Mammary epithelial cell (primary cell): ENCODE data around the gene APOC4.

ENCODE experiments used
- CTCF ChIP-seq, 2 donors: IDR thresholded peaks in 1 of 2; conservative IDR thresholded peaks in 1 of 2; 2 replicates each; pipeline ENCODE4 v1.5.1; 2011 to 2012; ENCODE audit warnings: inconsistent platforms in 2 of 2, low read length in 2 of 2, mild to moderate bottlenecking in 2 of 2, control low read depth in 1 of 2, low read depth in 1 of 2; ENCODE audit not compliant: insufficient read depth in 1 of 2; ENCODE audit errors: extremely low read depth in 1 of 2
- EZH2 ChIP-seq: IDR thresholded peaks from 2 replicates; pipeline ENCODE4 v1.6.1; 2012; ENCODE audit warnings: low read length, inconsistent platforms, borderline replicate concordance

DNA sequence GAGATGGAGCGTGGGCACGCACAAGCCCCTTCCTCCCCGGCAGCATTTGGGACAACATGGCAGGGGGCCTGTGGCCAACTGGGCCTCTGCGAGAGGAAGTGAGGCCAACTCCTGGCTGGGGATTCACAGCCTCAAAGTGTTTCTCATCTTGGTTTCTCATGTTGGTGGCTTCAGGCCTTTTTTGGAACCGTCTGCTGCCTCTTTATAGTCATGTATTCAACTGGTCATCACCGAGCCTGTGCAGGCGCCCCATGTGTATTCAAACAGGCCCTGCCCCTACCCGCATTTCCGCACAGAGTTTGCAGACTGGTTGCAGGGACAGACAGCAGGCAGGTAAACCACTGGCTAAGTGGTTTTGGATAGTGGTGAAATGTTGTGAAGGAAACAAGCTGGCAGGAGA, 42.0 kb downstream of the APOC4 start:
- TF ChIP-seq EZH2 (no peak), CTCF (conservative IDR thresholded peaks at IDR 0.05 in 1 of 2, IDR thresholded peaks at IDR 0.05 in 1 of 2; ENCODE audit: extremely low read depth in 1 of 2, insufficient read depth in 1 of 2, low read depth in 1 of 2, low read length in 2 of 2) (no peak)
